Osteoblast (primary cell): ENCODE data around the gene ITGB8. TPM values are rescaled to one million over a fixed set of nuclear protein-coding genes. Genes with fewer than 3 reads are reported as not detected.

Experiments used
- DNase-seq: peaks from one replicate; pipeline ENCODE4 v3.0.0; 2011; ENCODE audit warnings: low spot score, mixed read lengths; ENCODE audit not compliant: insufficient read length; ENCODE audit errors: missing footprints
- H2AFZ ChIP-seq: 2 replicates; pipeline ENCODE4 v1.6.0; 2011; ENCODE audit warnings: mild to moderate bottlenecking, low read length
- H3K27ac ChIP-seq: 2 replicates; pipeline ENCODE4 v1.5.1; 2011; ENCODE audit warnings: mild to moderate bottlenecking, low read depth, low read length, moderate library complexity
- H3K27me3 ChIP-seq: 2 replicates; pipeline ENCODE4 v1.6.0; 2012; ENCODE audit warnings: mild to moderate bottlenecking, control low read depth, inconsistent platforms, low read length, moderate library complexity; ENCODE audit not compliant: insufficient read depth
- H3K36me3 ChIP-seq: 2 replicates; pipeline ENCODE4 v1.5.1; 2011; ENCODE audit warnings: mild to moderate bottlenecking, low read length, control low read depth, moderate library complexity; ENCODE audit not compliant: insufficient read depth
- H3K4me1 ChIP-seq: 2 replicates; pipeline ENCODE4 v1.5.1; 2011; ENCODE audit warnings: mild to moderate bottlenecking, low read length, control low read depth, moderate library complexity; ENCODE audit not compliant: insufficient read depth
- H3K4me2 ChIP-seq: 2 replicates; pipeline ENCODE4 v1.6.0; 2011; ENCODE audit warnings: mild to moderate bottlenecking, low read length; ENCODE audit not compliant: insufficient read depth
- H3K4me3 ChIP-seq: fragments of 200-600 bp; sonication (generic); 3 replicates; pipeline ENCODE4 v1.5.1; 2012; ENCODE audit warnings: mild to moderate bottlenecking, low read length, inconsistent platforms; ENCODE audit not compliant: insufficient read depth
- H3K79me2 ChIP-seq: 2 replicates; pipeline ENCODE4 v1.6.0; 2012; ENCODE audit warnings: mild to moderate bottlenecking, low read length, control low read depth, inconsistent platforms; ENCODE audit not compliant: insufficient read depth
- H3K9me3 ChIP-seq: 2 replicates; pipeline ENCODE4 v1.5.1; 2011; ENCODE audit warnings: low read depth, low read length, control low read depth
- H4K20me1 ChIP-seq: 2 replicates; pipeline ENCODE4 v1.6.0; 2012; ENCODE audit warnings: mild to moderate bottlenecking, low read length, control low read depth; ENCODE audit not compliant: insufficient read depth
- total RNA-seq: library from RNA; depleted of rRNA; stranded (reverse); fragments of >200 nt; gene quantifications from 2 replicates; pipeline ENCODE4 v1.2.3, GENCODE V29; 2012
- TF ChIP-seq, protein P1 (sequence below): IDR thresholded peaks from 2 replicates; pipeline ENCODE4 v1.5.1; 2011; ENCODE audit warnings: mild to moderate bottlenecking, low read depth, low read length, moderate library complexity; ENCODE audit errors: extremely low read depth

ITGB8 gene
- total RNA-seq, 1 donor = 35.1 TPM

DNA sequence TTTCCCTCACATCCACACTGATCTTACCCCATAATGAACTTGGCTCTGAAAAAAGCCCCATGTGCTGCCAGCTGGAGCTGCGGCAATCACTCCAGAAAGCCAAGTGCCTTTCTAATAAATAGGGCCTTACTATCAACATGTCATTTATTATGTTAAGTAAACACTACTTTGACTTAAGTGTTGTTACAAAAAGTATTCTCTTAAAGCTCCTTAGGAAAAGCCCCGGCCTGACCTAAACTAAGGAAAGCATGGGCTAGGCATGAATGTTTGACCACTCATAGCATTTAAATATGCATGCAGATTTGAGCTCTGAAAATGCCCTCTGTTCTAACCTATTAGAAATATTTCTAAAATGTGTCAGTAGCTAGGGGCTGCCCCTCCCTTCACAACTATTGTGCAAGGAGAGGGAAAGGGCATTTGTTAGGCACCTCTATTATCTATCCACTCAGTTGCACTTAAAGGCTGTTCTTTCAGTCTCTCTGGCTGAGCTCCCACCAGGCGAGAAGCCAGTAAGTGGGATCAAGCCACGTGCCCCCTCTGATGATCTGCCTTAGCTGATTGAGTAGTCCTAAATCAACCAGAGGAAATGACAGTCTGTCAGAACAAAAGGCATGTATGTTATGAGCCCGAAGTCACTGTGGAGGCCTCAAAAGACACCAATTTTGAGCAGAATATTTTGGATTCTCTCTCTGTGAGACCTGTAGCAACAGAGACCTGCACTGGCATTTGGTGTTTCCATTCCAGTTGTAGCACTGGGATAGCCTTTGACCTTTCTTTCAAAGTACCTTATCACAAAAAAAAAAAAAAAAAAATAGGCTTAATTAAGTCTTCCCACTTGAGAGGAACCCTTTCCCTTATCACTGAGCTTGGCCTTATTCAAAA is 77.1 kb downstream of the ITGB8 start:
- peak; percentile 26 for DNase-seq
- H3K9me3 ChIP-seq = no peaks in the 10 kb centered on the region
- H3K79me2 ChIP-seq = no peaks in the 10 kb centered on the region
- H3K4me1 ChIP-seq = peaks cover 15% of the 10 kb centered on the region
- no peaks in the 10 kb centered on the region for H4K20me1 ChIP-seq
- no peaks in the 10 kb centered on the region for H3K27me3 ChIP-seq
- H3K27ac ChIP-seq = no peak overlapping the region
- H3K4me3 ChIP-seq = no peak overlapping the region
- H3K4me2 ChIP-seq = no peak overlapping the region
- no peaks in the 10 kb centered on the region for H3K36me3 ChIP-seq
- H2AFZ ChIP-seq = no peak overlapping the region
- TF ChIP-seq, protein P1, sequence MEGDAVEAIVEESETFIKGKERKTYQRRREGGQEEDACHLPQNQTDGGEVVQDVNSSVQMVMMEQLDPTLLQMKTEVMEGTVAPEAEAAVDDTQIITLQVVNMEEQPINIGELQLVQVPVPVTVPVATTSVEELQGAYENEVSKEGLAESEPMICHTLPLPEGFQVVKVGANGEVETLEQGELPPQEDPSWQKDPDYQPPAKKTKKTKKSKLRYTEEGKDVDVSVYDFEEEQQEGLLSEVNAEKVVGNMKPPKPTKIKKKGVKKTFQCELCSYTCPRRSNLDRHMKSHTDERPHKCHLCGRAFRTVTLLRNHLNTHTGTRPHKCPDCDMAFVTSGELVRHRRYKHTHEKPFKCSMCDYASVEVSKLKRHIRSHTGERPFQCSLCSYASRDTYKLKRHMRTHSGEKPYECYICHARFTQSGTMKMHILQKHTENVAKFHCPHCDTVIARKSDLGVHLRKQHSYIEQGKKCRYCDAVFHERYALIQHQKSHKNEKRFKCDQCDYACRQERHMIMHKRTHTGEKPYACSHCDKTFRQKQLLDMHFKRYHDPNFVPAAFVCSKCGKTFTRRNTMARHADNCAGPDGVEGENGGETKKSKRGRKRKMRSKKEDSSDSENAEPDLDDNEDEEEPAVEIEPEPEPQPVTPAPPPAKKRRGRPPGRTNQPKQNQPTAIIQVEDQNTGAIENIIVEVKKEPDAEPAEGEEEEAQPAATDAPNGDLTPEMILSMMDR = no peak

- Histone ChIP-seq H3K36me3 (no peaks in the 10 kb centered on the region), H3K4me3 (no peak overlapping the region), H3K27me3 (no peaks in the 10 kb centered on the region), H2AFZ (no peak overlapping the region), H3K4me1 (peaks cover 15% of the 10 kb centered on the region), H3K79me2 (no peaks in the 10 kb centered on the region), H4K20me1 (no peaks in the 10 kb centered on the region), H3K4me2 (no peak overlapping the region), H3K27ac (no peak overlapping the region), H3K9me3 (no peaks in the 10 kb centered on the region)
- TF ChIP-seq, protein P1 = no peak
- DNase-seq = no peak
Measured at GRCh38 chr7:20408467-20408826, 77.7 kb downstream of the ITGB8 start.

DNA sequence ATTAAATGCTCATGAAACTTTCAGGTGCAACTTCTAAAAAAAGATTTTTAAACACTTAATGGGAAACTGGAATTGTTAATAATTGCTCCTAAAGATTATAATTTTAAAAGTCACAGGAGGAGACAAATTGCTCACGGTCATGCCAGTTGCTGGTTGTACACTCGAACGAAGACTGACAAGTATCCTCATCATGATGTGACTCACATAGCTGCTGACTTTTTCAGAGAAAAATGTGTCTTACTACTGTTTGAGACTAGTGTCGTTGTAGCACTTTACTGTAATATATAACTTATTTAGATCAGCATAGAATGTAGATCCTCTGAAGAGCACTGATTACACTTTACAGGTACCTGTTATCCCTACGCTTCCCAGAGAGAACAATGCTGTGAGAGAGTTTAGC is 79.3 kb downstream of the ITGB8 start:
- Histone ChIP-seq H3K9me3 (no peaks in the 10 kb centered on the region), H4K20me1 (no peaks in the 10 kb centered on the region), H3K4me3 (no peak overlapping the region), H3K4me1 (peaks cover 15% of the 10 kb centered on the region), H2AFZ (no peak overlapping the region), H3K27me3 (no peaks in the 10 kb centered on the region), H3K4me2 (no peak overlapping the region), H3K79me2 (no peaks in the 10 kb centered on the region), H3K27ac (no peak overlapping the region), H3K36me3 (no peaks in the 10 kb centered on the region)
- DNase-seq = peak; percentile 44
- TF ChIP-seq, protein P1 = no peak

GRCh38 chr7:20411372-20411771 is 80.7 kb downstream of the ITGB8 start:
- H3K4me2 ChIP-seq = no peak overlapping the region
- no peaks in the 10 kb centered on the region for H3K36me3 ChIP-seq
- no peak overlapping the region for H3K27ac ChIP-seq
- TF ChIP-seq, protein P1 = no peak
- H3K4me1 ChIP-seq = peaks cover 15% of the 10 kb centered on the region
- H3K79me2 ChIP-seq = no peaks in the 10 kb centered on the region
- no peak overlapping the region for H3K4me3 ChIP-seq
- H3K9me3 ChIP-seq = no peaks in the 10 kb centered on the region
- no peaks in the 10 kb centered on the region for H3K27me3 ChIP-seq
- no peaks in the 10 kb centered on the region for H4K20me1 ChIP-seq
- DNase-seq = no peak
- no peak overlapping the region for H2AFZ ChIP-seq
